IMR-90 (cell line): ENCODE measurements around the gene NBPF6. TPM values are rescaled to one million over a fixed set of nuclear protein-coding genes. Genes with fewer than 3 reads are reported as not detected.

Experiments
- ATAC-seq: fragments of 200-7000 bp; cut with Tn5 transposase; 2 replicates; pipeline ENCODE4 v1.9.1; 2020; ENCODE audit warnings: low read depth, mild to moderate bottlenecking, moderate library complexity
- BruUV-seq: library from RNA; stranded (reverse); fragments of 400-500 nt; replicated peaks from 2 replicates; lab custom pipeline; 2021; lab: Mats Ljungman, UMichigan
- CTCF ChIA-PET: fragments of 300-600 bp; formaldehyde crosslinking; extraction: SDS; loops from one replicate; lab custom pipeline; 2021; ENCODE audit warnings: antibody characterized with exemption; lab: Yijun Ruan, JAX
- POLR2A ChIA-PET: fragments of 300-600 bp; sonication (Branson Sonifier 250); formaldehyde crosslinking; loops from one replicate; lab custom pipeline; 2022; ENCODE audit warnings: antibody characterized with exemption; ENCODE audit not compliant: unreplicated experiment; lab: Charles Lee
- DNase-seq: peaks from one replicate; pipeline ENCODE4 v3.0.0; 2013
- H2AFZ ChIP-seq: replicated peaks from 2 replicates; pipeline ENCODE3; 2013; ENCODE audit warnings: low read length, mild to moderate bottlenecking; ENCODE audit not compliant: poor library complexity
- H2AK5ac ChIP-seq: 2 replicates; pipeline ENCODE4 v1.6.1; 2013; ENCODE audit warnings: low read depth, low read length, inconsistent platforms
- H2AK9ac ChIP-seq: replicated peaks from 2 replicates; pipeline ENCODE3; 2013; ENCODE audit warnings: mild to moderate bottlenecking, low read depth, low read length, moderate library complexity; ENCODE audit not compliant: poor library complexity
- H2BK120ac ChIP-seq: 2 replicates; pipeline ENCODE4 v1.6.1; 2013; ENCODE audit warnings: low read depth, low read length, inconsistent platforms
- H2BK15ac ChIP-seq: 3 replicates; pipeline ENCODE4 v1.6.1; 2013; ENCODE audit warnings: low read depth, low read length, inconsistent platforms
- H2BK20ac ChIP-seq: 2 replicates; pipeline ENCODE4 v1.6.1; 2013; ENCODE audit warnings: low read depth, mild to moderate bottlenecking, inconsistent platforms, low read length, moderate library complexity
- H2BK5ac ChIP-seq: 2 replicates; pipeline ENCODE4 v1.6.1; 2013; ENCODE audit warnings: mild to moderate bottlenecking, low read depth, low read length, inconsistent platforms; ENCODE audit not compliant: poor library complexity, severe bottlenecking
- H3K14ac ChIP-seq: replicated peaks from 2 replicates; pipeline ENCODE4 v1.6.1; 2013; ENCODE audit warnings: low read depth, low read length, inconsistent platforms
- H3K18ac ChIP-seq: 2 replicates; pipeline ENCODE4 v1.6.1; 2013; ENCODE audit warnings: low read depth, low read length, control low read depth
- H3K23ac ChIP-seq: 2 replicates; pipeline ENCODE4 v1.6.1; 2013; ENCODE audit warnings: low read depth, low read length, inconsistent platforms
- H3K27ac ChIP-seq: 2 replicates; pipeline ENCODE4 v1.5.1; 2013; ENCODE audit warnings: mild to moderate bottlenecking, control low read depth, low read length; ENCODE audit not compliant: insufficient read depth
- H3K27me3 ChIP-seq: 2 replicates; pipeline ENCODE4 v1.6.1; 2013; ENCODE audit warnings: low read length; ENCODE audit not compliant: control insufficient read depth, insufficient read depth
- H3K36me3 ChIP-seq: 2 replicates; pipeline ENCODE4 v1.6.1; 2013; ENCODE audit warnings: low read length, mixed read lengths; ENCODE audit not compliant: control insufficient read depth, insufficient read depth
- H3K4ac ChIP-seq: 2 replicates; pipeline ENCODE4 v1.6.1; 2013; ENCODE audit warnings: low read depth, low read length, inconsistent platforms
- H3K4me1 ChIP-seq: 2 replicates; pipeline ENCODE4 v1.6.1; 2013; ENCODE audit warnings: low read length, mixed read lengths; ENCODE audit not compliant: control insufficient read depth, insufficient read depth
- H3K4me2 ChIP-seq: 2 replicates; pipeline ENCODE4 v1.6.1; 2013; ENCODE audit warnings: low read depth, mild to moderate bottlenecking, control low read depth, low read length, moderate library complexity
- H3K4me3 ChIP-seq: 2 replicates; pipeline ENCODE4 v1.5.1; 2013; ENCODE audit warnings: low read depth, mild to moderate bottlenecking, control low read depth, low read length, moderate library complexity; ENCODE audit not compliant: insufficient read depth
- H3K56ac ChIP-seq: 2 replicates; pipeline ENCODE4 v1.6.1; 2013; ENCODE audit warnings: low read length, inconsistent platforms; ENCODE audit not compliant: insufficient read depth; ENCODE audit errors: extremely low read depth
- H3K79me1 ChIP-seq, 2 experiments: 2 replicates each; pipeline ENCODE4 v1.6.1; 2013; ENCODE audit warnings: low read length in 2 of 2, inconsistent platforms in 1 of 2, low read depth in 1 of 2
- H3K9ac ChIP-seq: 2 replicates; pipeline ENCODE4 v1.6.1; 2013; ENCODE audit warnings: low read depth, low read length, control low read depth
- H3K9me1 ChIP-seq: 2 replicates; pipeline ENCODE4 v1.6.1; 2013; ENCODE audit warnings: low read length, inconsistent platforms; ENCODE audit not compliant: insufficient read depth
- H3K9me3 ChIP-seq: 2 replicates; pipeline ENCODE4 v1.6.1; 2013; ENCODE audit warnings: low read length; ENCODE audit not compliant: control insufficient read depth, insufficient read depth
- H4K20me1 ChIP-seq: 2 replicates; pipeline ENCODE4 v1.6.1; 2013; ENCODE audit warnings: low read length, inconsistent platforms; ENCODE audit not compliant: insufficient read depth
- H4K5ac ChIP-seq: 2 replicates; pipeline ENCODE4 v1.6.1; 2013; ENCODE audit warnings: mild to moderate bottlenecking, low read depth, low read length, control low read depth
- H4K8ac ChIP-seq, 2 experiments: 2 replicates each; pipeline ENCODE4 v1.6.1; 2013; ENCODE audit warnings: low read depth in 2 of 2, low read length in 2 of 2, control low read depth in 1 of 2, inconsistent platforms in 1 of 2
- H4K91ac ChIP-seq: 2 replicates; pipeline ENCODE4 v1.6.1; 2013; ENCODE audit warnings: low read depth, low read length, inconsistent platforms; ENCODE audit not compliant: insufficient read depth
- CEBPB ChIP-seq: IDR thresholded peaks from 2 replicates; pipeline ENCODE4 v1.6.1; 2012; ENCODE audit warnings: low read depth, low read length, improper control_type of control experiment
- CHD1 ChIP-seq: IDR thresholded peaks from 2 replicates; pipeline ENCODE4 v1.6.1; 2012; ENCODE audit warnings: low read depth, low read length, improper control_type of control experiment
- MAZ ChIP-seq: IDR thresholded peaks from 2 replicates; pipeline ENCODE4 v1.6.1; 2012; ENCODE audit warnings: low read depth, mild to moderate bottlenecking, low read length, improper control_type of control experiment, moderate library complexity, borderline replicate concordance
- MXI1 ChIP-seq: IDR thresholded peaks from 2 replicates; pipeline ENCODE4 v1.6.1; 2012; ENCODE audit warnings: low read depth, mild to moderate bottlenecking, low read length, moderate library complexity, borderline replicate concordance
- RFX5 ChIP-seq: IDR thresholded peaks from 2 replicates; pipeline ENCODE4 v1.8.0; 2012; ENCODE audit warnings: low read depth, mild to moderate bottlenecking, low read length, moderate library complexity
- WGBS, 2 experiments: methylation state at CpG; one replicate each; pipeline versions ENCODE4 v1.1.5 to v1.1.7; 2013; ENCODE audit warnings: missing lambda C conversion rate in 2 of 2; ENCODE audit not compliant: insufficient read length in 1 of 2; ENCODE audit errors: extremely low coverage in 2 of 2; 5-methylcytosine and 5-hydroxymethylcytosine counted together
- dilution Hi-C: fragments of 300-500 bp; cut with HindIII; formaldehyde crosslinking; loops from one replicate; pipeline ENCODE4 v1.14.3; 2018; ENCODE audit warnings: low sequenced_read_pairs; ENCODE audit not compliant: unreplicated experiment
- in situ Hi-C: fragments of 300-500 bp; cut with MboI; formaldehyde crosslinking; loops from 3 replicates; pipeline ENCODE4 v1.14.3; 2019; ENCODE audit warnings: low sequenced_read_pairs, inconsistent platforms, mixed read lengths
- intact Hi-C: fragments of 100-400 bp; cut with micrococcal nuclease; formaldehyde crosslinking; loops from 2 replicates; pipeline ENCODE4 v1.10.0; 2022
- polyA plus RNA-seq, 3 experiments: library from polyadenylated mRNA; depleted of rRNA; stranded (reverse); fragments of >200 nt; gene quantifications; 2 replicates each; pipeline ENCODE4 v1.2.3, GENCODE V29; 2012; ENCODE audit warnings: low replicate concordance in 1 of 3
- total RNA-seq: library from RNA; depleted of rRNA; stranded (reverse); fragments of >200 nt; gene quantifications from 2 replicates; pipeline ENCODE4 v1.2.3, GENCODE V29; 2012

NBPF6 gene
- total and polyA plus RNA-seq, 2 of the 4 experiments (the other 2 are of a cell fraction) = not detected

- Histone ChIP-seq H4K20me1 (no peaks in the 10 kb centered on the region), H3K9ac (no peak overlapping the region), H3K4me1 (peaks cover 7% of the 10 kb centered on the region), H3K14ac (no peak overlapping the region), H3K4ac (no peak overlapping the region), H3K79me1 (no peaks in the 10 kb centered on the region), H3K27me3 (peaks cover 6% of the 10 kb centered on the region; the same call in 1 of the 2 replicates), H3K27ac (no peak overlapping the region), H3K9me3 (no peaks in the 10 kb centered on the region), H3K36me3 (no peaks in the 10 kb centered on the region), H2BK120ac (no peak overlapping the region), H4K91ac (no peak overlapping the region), H3K4me2 (no peak overlapping the region), H2BK15ac (no peak overlapping the region), H2AK5ac (no peak overlapping the region), H2AFZ (no peak overlapping the region), H2AK9ac (no peak overlapping the region), H3K9me1 (0 out of 2 replicates have a peak, but pooled peaks cover 3% of the 10 kb centered on the region), H2BK20ac (no peak overlapping the region), H4K8ac (no peak overlapping the region), H3K56ac (no peak overlapping the region), H3K18ac (no peak overlapping the region), H3K4me3 (no peak overlapping the region), H2BK5ac (no peak overlapping the region), H4K5ac (no peak overlapping the region), H3K23ac (no peak overlapping the region)
- POLR2A ChIA-PET = no interaction called here
- no CpG with 5 or more reads among the region's 2 CpGs for WGBS, 2 experiments
- CTCF ChIA-PET = interaction anchor here (0.9 kb wide), 1 partner anchor 65 kb away, joined by 3 read pairs; no protein-coding TSS in a partner anchor
- intact Hi-C loops (no loop called here), in situ Hi-C loops (loop anchor here (5.0 kb wide), 1 partner anchor 137 kb away; no protein-coding TSS in a partner anchor), dilution Hi-C loops (no loop called here)
- no peak for DNase-seq
- ATAC-seq = no peak
- TF ChIP-seq MXI1 (no peak), RFX5 (no peak), MAZ (no peak), CHD1 (no peak), CEBPB (no peak)
- no TSS peak for BruUV-seq
These were observed 55.6 kb downstream of the NBPF6 start for GRCh38 chr1:108505763-108506070.
